Neural cell (in vitro differentiated cells): Measurements from ENCODE around the gene SLX4. TPM values are rescaled to one million over a fixed set of nuclear protein-coding genes. Genes with fewer than 3 reads are reported as not detected.

ENCODE experiments used
- H2AFZ ChIP-seq: fragments of 200-600, 300-800 bp; sonication (generic), shearing (Covaris generic); 2 replicates; pipeline ENCODE4 v1.6.0; 2014; ENCODE audit warnings: low read depth, mild to moderate bottlenecking, antibody characterized with exemption, low read length, moderate library complexity
- H3F3A ChIP-seq: fragments of 200-600 bp; shearing (Covaris generic); 2 replicates; pipeline ENCODE4 v1.6.1; 2016; ENCODE audit warnings: mild to moderate bottlenecking, moderate library complexity, mixed read lengths, antibody characterized with exemption, low read length; ENCODE audit not compliant: insufficient read depth, poor library complexity, severe bottlenecking
- H3K27ac ChIP-seq: fragments of 200-600, 300-800 bp; sonication (generic), shearing (Covaris generic); 2 replicates; pipeline ENCODE4 v1.5.1; 2014; ENCODE audit warnings: mild to moderate bottlenecking, low read length, moderate library complexity
- H3K27me3 ChIP-seq: fragments of 300-800, 200-600 bp; sonication (generic), shearing (Covaris generic); 2 replicates; pipeline ENCODE4 v1.6.0; 2014; ENCODE audit warnings: mild to moderate bottlenecking, low read depth, low read length, moderate library complexity; ENCODE audit not compliant: insufficient read depth
- H3K36me3 ChIP-seq: fragments of 300-800, 200-600 bp; sonication (generic), shearing (Covaris generic); 2 replicates; pipeline ENCODE4 v1.5.1; 2014; ENCODE audit warnings: mild to moderate bottlenecking, antibody characterized with exemption, low read length, moderate library complexity; ENCODE audit not compliant: insufficient read depth
- H3K4me2 ChIP-seq: fragments of 300-800, 200-600 bp; sonication (generic), shearing (Covaris generic); 2 replicates; pipeline ENCODE4 v1.6.0; 2014; ENCODE audit warnings: mild to moderate bottlenecking, low read length
- H3K4me3 ChIP-seq: fragments of 300-800, 200-600 bp; sonication (generic), shearing (Covaris generic); 2 replicates; pipeline ENCODE4 v1.5.1; 2014; ENCODE audit warnings: mild to moderate bottlenecking, low read length, moderate library complexity
- H3K79me2 ChIP-seq: fragments of 200-600 bp; shearing (Covaris generic); replicated peaks from 2 replicates; pipeline ENCODE4 v1.6.0; 2014; ENCODE audit warnings: mild to moderate bottlenecking, low read length, moderate library complexity; ENCODE audit not compliant: insufficient read depth
- H3K9ac ChIP-seq: fragments of 300-800, 200-600 bp; sonication (generic), shearing (Covaris generic); 2 replicates; pipeline ENCODE4 v1.6.1; 2016; ENCODE audit warnings: mild to moderate bottlenecking, low read length, mixed read lengths
- H3K9me2 ChIP-seq: fragments of 200-600 bp; shearing (Covaris generic); 2 replicates; pipeline ENCODE4 v1.6.1; 2016; ENCODE audit warnings: mild to moderate bottlenecking, low read length, mixed read lengths; ENCODE audit not compliant: insufficient read depth
- H3K9me3 ChIP-seq: fragments of 200-600, 300-800 bp; sonication (generic), shearing (Covaris generic); 2 replicates; pipeline ENCODE4 v1.6.1; 2016; ENCODE audit warnings: mild to moderate bottlenecking, mixed run types, low read length, moderate library complexity, mixed read lengths
- H4K20me1 ChIP-seq: fragments of 200-600 bp; shearing (Covaris generic); 2 replicates; pipeline ENCODE4 v1.6.1; 2016; ENCODE audit warnings: mild to moderate bottlenecking, mixed run types; ENCODE audit not compliant: insufficient read depth
- MXI1 ChIP-seq: fragments of 450-650 bp; conservative IDR thresholded peaks from 2 replicates; pipeline ENCODE4 v1.6.1; 2014; ENCODE audit warnings: antibody characterized with exemption, mild to moderate bottlenecking; ENCODE audit not compliant: poor library complexity, severe bottlenecking
- RAD21 ChIP-seq: fragments of 450-650 bp; conservative IDR thresholded peaks from 2 replicates; pipeline ENCODE4 v1.6.1; 2014; ENCODE audit warnings: antibody characterized with exemption, mild to moderate bottlenecking, moderate library complexity
- polyA plus RNA-seq: library from polyadenylated mRNA; depleted of rRNA; stranded (reverse); fragments of >200 nt; gene quantifications from 2 replicates; pipeline ENCODE4 v1.2.3, GENCODE V29; 2014

Gene SLX4
- polyA plus RNA-seq, 1 donor from 2014 or later = 2.9 TPM

DNA sequence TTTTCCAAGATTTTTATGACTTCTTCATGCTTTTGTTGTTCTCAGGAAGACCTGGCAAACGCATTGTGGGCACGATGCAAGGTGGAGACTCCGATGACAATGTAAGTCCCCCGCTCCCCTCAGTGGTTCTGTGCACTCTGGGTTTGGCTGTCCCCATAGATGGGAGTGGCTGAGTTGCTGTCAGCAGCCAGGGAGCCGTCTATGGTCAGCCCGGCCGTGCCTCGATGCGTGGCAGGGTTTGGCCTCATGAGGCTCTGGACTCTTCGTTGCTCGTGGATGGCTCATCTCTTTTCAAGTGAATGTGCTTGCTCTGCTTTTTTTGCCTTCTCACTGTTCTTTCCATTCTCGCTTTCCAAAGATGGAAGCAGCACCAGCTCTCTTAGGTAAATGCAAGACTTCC, 78.7 kb downstream of the SLX4 start:
- H3K27ac ChIP-seq = no peak overlapping the region
- no peak for TF ChIP-seq MXI1
- no peak for TF ChIP-seq RAD21
- H3K36me3 ChIP-seq = no peaks in the 10 kb centered on the region

More for the DNA sequence above, 78.7 kb downstream of the SLX4 start:
- Histone ChIP-seq H3K9me3 (peaks cover 5% of the 10 kb centered on the region), H3K4me2 (no peak overlapping the region), H3K27me3 (no peaks in the 10 kb centered on the region), H4K20me1 (no peaks in the 10 kb centered on the region), H3K79me2 (no peaks in the 10 kb centered on the region), H3F3A (no peaks in the 10 kb centered on the region), H3K4me3 (no peak overlapping the region), H3K9me2 (no peaks in the 10 kb centered on the region), H3K9ac (no peak overlapping the region), H2AFZ (no peak overlapping the region)

Other genes with a start within 250 kb of the SLX4 start
- gene ZSCAN32, start 210.6 kb downstream of the SLX4 start, polyA plus RNA-seq = 22.0 and 28.4 TPM in 2 replicates
- 13.0 and 14.8 TPM in 2 replicates for gene ZNF174, start 210.4 kb downstream of the SLX4 start, polyA plus RNA-seq
- gene ZNF597, start 168.1 kb downstream of the SLX4 start, polyA plus RNA-seq = 1.8 and 2.0 TPM in 2 replicates
- 15.1 and 32.0 TPM in 2 replicates for gene NAA60, start 167.9 kb downstream of the SLX4 start, polyA plus RNA-seq
- not detected in 2 replicates for gene C16orf90, start 116.1 kb downstream of the SLX4 start, polyA plus RNA-seq
- 40.8 and 46.6 TPM in 2 replicates for gene CLUAP1, start 110.6 kb downstream of the SLX4 start, polyA plus RNA-seq
- 0.30 and 0.57 TPM in 2 replicates for gene NLRC3, start 34.2 kb downstream of the SLX4 start, polyA plus RNA-seq
- gene DNASE1, start 43.1 kb upstream of the SLX4 start, polyA plus RNA-seq = 47.8 and 61.4 TPM in 2 replicates
- gene TRAP1, start 105.9 kb upstream of the SLX4 start, polyA plus RNA-seq = 73.0 and 91.0 TPM in 2 replicates